ENCODE data around the gene NELFE.

- TF ChIP-seq, protein P1, sequence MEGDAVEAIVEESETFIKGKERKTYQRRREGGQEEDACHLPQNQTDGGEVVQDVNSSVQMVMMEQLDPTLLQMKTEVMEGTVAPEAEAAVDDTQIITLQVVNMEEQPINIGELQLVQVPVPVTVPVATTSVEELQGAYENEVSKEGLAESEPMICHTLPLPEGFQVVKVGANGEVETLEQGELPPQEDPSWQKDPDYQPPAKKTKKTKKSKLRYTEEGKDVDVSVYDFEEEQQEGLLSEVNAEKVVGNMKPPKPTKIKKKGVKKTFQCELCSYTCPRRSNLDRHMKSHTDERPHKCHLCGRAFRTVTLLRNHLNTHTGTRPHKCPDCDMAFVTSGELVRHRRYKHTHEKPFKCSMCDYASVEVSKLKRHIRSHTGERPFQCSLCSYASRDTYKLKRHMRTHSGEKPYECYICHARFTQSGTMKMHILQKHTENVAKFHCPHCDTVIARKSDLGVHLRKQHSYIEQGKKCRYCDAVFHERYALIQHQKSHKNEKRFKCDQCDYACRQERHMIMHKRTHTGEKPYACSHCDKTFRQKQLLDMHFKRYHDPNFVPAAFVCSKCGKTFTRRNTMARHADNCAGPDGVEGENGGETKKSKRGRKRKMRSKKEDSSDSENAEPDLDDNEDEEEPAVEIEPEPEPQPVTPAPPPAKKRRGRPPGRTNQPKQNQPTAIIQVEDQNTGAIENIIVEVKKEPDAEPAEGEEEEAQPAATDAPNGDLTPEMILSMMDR (IDR thresholded peaks at IDR 0.05; ENCODE audit: low read depth, low read length) = no peak
- no peak for TF ChIP-seq EZH2phosphoT487 (IDR thresholded peaks at IDR 0.05; ENCODE audit: low read depth)
Observed at GRCh38 chr6:31945154-31945506, 13.6 kb downstream of the NELFE start.
